HG02870 (cell line): Measurements from ENCODE around the gene SRRM5.
"Not testable (repeated sequence)": the region's sequence is repeated elsewhere in the genome, so short reads cannot be mapped to it uniquely, and the experiment has no call there.

Experiments used
- ATAC-seq: cut with Tn5 transposase; IDR thresholded peaks from one replicate; pipeline ENCODE4 v1.9.1; 2021; ENCODE audit warnings: mild to moderate bottlenecking, moderate library complexity; ENCODE audit not compliant: unreplicated experiment

SRRM5 gene

GRCh38 chr19:43589678-43590077 is 22.2 kb upstream of the SRRM5 start:
- no peak for ATAC-seq

DNA sequence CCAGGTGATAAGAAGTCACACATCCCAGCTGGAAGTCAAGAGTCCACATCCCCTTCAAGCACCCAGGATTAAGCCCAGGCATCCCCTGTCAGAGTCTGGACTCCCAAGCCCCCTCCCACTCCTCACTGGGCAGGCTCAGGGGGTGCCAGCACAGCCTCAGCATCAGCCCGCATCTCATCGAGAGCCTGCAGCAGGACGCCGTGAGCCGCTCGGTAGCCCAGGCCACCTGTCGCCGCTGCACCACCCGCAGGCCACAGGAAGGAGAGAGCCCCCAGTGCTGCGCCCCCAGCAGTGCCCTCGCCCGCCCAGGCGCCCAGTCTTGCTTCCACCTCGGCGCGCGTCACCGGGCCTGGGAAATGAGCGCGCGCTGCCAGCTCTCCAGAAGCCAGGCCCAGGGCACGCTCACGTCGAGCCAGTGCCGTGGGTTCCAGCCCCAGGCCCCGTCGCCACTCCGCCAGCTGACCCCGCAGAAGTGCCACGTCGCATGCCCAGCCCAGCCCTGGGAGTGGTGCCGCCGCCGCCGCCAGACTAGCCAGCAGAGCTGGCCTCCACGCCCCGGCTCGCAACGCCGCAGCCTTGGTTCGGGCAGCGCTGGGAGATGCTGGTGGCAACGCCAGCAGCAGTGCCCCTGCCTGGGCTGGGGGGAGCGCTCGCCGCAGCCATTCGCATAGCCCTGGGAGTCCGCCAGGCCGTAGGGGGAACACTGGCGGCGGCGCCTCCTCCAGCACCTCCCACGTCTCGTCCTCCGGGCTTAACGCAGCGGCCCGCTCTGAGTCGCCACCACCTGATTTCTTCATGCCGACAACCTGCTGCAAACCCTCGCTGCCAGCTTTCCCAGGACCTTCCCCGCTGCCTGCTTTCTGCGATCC is 19.8 kb upstream of the SRRM5 start:
- no peak for ATAC-seq

DNA sequence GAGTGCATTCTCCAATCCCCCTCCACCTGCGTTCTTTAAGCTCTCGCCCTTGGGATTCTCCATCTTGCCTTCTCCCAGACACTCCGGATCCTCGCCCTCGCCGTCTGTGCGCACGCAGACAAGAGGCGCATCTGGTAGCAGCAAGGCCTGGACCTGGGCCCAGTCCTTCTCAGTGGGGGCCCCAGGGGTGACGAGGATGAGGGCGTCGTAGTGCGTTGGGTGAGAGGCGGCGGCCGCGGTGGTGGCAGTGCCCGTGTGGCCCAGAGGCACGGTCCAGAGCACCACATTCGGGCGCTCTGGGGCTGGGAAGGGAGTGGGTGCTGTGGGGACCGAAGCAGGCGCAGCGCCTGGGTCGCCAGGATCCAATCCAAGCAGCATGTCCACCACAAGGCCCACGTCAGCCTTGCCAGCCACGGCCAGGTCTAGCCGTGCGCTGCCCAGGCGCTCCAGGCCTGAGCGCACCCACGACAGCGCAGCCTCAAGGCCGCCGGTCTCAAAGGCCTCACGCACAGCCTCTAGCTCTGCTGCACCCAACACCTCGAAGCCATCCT is 19.0 kb upstream of the SRRM5 start:
- no peak for ATAC-seq

DNA sequence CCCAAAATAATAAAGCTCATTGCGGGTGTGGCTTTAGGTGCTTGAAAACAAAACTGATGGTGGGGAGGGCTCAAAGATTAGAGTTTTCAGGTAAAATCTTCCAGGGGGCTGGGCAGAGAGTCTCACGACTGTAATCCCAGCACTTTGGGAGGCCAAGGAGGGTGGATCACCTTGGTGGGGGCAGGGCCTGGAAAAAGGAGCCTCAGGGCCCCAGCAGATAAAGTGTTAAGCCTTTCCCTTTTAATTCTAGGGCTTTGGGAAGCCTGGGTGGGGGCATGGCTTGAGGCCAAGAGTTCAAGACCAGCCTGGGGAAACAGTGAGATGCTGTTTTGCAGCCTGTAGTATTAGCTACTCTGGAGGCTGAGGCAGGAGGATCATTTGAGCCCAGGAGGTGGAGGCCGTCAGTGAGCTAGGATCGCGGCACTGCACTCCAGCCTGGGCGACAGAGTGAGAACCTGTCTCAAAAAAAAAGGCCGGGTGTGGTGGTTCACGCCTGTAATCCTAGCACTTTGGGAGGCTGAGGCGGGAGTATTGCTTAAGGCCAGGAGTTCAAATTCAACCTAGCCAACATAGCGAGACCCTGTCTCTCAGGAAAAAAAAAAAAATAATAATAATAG is 17.7 kb upstream of the SRRM5 start:
- ATAC-seq = no peak

- no peak for ATAC-seq
Measured at GRCh38 chr19:43594710-43595604, 16.9 kb upstream of the SRRM5 start.

GRCh38 chr19:43595605-43595998 is 16.3 kb upstream of the SRRM5 start:
- no peak for ATAC-seq

DNA sequence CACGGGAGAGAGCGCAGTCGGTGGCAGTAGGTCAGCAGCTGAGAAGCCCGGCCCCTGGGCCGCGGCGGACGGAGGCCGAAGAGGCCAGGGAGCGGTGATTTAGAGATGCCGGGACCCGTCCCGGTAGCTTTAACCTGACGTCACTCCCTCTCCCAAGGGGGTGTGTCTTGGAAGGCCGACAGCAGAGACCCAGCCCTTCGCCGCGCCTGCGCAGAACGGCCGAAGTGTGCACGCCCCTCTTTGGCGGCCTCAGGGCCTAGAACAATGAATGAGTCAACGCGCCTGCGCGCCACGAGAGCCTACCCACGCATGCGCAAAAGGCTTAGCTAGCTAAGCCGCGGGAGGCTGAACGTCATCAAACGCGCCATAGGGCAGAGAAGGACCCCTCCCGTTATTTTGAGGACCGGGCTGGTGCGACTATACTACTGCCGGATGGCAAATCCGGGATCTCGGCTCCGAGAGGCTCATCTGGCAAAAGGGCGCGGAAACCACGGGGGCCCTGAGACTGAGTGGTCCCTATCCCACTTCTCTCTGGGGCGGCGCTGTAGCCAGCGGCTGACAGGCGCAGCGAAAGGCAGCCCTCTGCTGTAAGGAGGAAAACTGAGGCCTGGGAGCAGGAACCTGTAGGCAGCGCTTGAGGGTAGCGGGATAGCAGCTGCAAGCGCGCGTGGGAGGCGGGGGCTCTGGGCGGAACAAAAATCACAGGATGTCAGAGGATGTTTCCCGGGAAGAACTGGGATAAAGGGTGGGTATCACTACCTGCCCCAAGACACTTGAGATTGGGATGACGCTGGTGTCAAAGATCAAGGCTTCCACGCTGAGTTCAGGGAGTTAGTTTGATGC is 15.7 kb upstream of the SRRM5 start, which contains the start of the genes IRGQ and ZNF576:
Gene IRGQ (minus strand): TSS at position 136 of the 843 bp plus-strand sequence. CDS start 796 bp downstream, outside the sequence.
Gene ZNF576 (plus strand): TSS at position 597 of the 843 bp plus-strand sequence. CDS start 514 bp downstream, outside the sequence.
- ATAC-seq = peak; percentile 89

DNA sequence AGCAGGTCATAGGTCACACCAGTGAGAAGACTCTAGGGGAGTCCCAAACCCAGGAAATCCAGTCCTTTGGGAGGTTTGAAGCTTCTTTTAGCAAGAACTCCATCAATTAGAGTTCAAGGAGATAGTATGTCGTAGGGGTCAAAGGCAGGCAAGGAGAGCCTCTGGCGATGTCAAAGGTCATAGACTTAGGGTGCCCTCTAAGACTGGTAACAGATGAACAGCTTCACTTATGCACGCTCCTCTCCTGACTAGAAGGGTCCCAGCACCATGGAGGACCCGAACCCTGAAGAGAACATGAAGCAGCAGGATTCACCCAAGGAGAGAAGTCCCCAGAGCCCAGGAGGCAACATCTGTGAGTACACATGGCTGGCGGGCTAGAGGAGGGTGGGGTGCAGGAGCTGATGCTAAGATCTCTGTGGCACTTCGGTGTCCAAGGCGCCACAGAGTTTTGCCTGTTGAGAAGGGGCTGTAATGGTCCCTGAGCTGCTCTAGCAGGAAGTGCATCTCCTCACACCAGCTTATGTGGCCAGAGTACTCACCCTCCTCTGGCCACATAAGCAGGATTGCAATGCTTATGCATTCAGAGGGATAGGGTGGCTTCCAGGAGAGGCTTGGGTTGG is 14.9 kb upstream of the SRRM5 start:
- no peak for ATAC-seq

DNA sequence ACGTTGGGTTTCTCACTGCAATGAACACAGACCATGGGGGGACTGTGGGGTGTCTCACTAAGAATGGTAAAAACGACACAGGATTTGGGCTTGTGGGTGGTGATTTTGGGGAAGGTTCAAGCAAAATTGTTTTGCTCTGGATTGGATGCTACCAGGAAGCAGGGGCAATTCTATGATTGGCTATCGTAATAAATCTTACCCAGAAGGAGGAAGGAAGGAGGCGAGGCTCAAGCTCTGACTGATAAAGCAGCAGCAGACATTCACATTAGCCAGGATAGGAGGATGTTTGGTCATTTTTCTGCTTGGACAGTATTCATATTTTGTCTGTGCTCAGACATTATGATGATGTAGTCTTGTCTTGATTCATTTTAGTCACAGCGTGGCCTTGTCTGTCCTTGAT is 14.0 kb upstream of the SRRM5 start:
- ATAC-seq = no peak

GRCh38 chr19:43598445-43599240 is 13.2 kb upstream of the SRRM5 start:
- no peak for ATAC-seq

- ATAC-seq = no peak
Measured at GRCh38 chr19:43599635-43600295, 12.1 kb upstream of the SRRM5 start.

- ATAC-seq = not testable (repeated sequence)
Measured at GRCh38 chr19:43600326-43600725, 11.6 kb upstream of the SRRM5 start.

DNA sequence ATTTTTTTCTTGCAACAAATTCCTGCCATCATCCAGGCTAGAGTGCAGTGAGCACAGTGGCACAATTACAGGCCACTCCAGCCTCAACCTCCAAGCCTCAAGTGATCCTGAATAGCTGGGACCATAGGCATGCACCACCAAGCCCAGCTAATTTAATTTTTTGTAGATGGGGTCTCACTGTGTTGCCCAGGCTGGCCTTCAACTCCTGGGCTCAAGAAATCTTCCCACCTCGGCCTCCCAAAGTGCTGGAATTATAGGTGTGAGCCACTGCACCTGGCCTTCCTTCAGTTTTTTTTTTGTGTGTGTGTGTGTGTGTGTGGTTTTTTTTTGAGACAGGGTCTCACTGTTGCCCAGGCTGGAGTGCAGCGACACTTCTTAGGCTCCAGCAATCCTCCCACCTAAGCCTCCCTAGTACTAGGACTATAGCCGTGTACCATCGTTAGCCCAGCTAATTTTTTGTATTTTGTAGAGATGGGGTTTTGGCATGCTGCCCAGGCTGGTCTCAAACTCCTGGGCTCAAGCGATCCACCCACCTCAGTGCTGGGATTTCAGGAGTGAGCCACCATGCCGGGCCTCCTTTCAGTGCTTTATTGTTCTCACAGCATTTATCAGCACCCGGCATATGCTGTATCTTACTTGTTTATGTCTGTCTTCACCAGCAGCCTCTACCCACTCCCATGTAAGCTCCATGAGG is 5.9 kb upstream of the SRRM5 start:
- no peak for ATAC-seq

- no peak for ATAC-seq
Measured at GRCh38 chr19:43606569-43607229, 5.2 kb upstream of the SRRM5 start.

- no peak for ATAC-seq
Measured at GRCh38 chr19:43607238-43608205, 4.4 kb upstream of the SRRM5 start.

DNA sequence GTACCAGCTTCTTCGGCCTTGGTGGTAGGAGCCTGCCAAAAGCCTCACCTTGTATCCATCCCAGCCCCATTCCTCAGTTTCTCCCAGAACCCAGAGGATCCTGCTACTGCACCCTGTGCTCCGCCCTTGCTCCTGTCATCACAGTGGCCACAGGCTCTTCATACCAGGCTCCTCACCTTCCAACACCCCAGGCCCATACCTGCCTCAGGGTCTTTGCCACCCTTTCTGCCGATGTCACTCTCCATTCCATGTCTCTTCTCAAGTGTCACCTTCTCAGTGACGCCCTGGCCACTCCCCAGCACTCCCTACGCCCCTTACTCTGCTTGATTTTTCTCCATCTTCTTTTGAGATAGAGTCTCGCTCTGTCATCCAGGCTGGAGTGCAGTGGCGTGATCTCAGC is 2.0 kb upstream of the SRRM5 start:
- no peak for ATAC-seq
